Measurements from ENCODE around the gene ADGRL3.
A peak's percentile ranks its signal among the peaks of the same experiment; 100 is the strongest.

The ADGRL3 gene

DNA sequence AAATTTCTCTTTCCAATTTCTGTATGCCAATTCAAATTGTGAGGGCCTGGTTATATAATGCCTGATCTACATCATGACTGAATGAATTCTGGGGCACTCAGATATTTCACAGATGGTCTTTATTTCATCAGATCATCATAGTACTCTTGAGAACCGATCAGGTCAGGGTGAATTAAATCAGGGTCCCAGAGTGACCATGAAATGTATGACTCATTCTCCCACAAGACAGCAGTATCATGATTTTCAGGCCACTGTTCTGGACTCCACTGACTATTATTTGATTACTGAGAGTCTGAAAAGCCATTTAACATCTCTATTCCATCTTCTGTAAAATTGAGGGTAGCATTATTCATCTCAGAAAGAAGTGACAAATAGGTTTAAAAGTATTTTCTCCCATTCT, 471.5 kb downstream of the ADGRL3 start:
- no peak overlapping the region for H3K27ac ChIP-seq (ENCODE audit: extremely low read depth, low read depth, low read length)
- POLR2A ChIA-PET: no interaction called here
- H3K9me3 ChIP-seq (ENCODE audit: control insufficient read depth, insufficient read depth, low read depth, low read length): no peaks in the 10 kb centered on the region
- no peak for TF ChIP-seq ZNF292 (tag by site-specific recombination; IDR thresholded peaks at IDR 0.05; ENCODE audit: borderline replicate concordance, low read depth)
- TF ChIP-seq, protein P1, sequence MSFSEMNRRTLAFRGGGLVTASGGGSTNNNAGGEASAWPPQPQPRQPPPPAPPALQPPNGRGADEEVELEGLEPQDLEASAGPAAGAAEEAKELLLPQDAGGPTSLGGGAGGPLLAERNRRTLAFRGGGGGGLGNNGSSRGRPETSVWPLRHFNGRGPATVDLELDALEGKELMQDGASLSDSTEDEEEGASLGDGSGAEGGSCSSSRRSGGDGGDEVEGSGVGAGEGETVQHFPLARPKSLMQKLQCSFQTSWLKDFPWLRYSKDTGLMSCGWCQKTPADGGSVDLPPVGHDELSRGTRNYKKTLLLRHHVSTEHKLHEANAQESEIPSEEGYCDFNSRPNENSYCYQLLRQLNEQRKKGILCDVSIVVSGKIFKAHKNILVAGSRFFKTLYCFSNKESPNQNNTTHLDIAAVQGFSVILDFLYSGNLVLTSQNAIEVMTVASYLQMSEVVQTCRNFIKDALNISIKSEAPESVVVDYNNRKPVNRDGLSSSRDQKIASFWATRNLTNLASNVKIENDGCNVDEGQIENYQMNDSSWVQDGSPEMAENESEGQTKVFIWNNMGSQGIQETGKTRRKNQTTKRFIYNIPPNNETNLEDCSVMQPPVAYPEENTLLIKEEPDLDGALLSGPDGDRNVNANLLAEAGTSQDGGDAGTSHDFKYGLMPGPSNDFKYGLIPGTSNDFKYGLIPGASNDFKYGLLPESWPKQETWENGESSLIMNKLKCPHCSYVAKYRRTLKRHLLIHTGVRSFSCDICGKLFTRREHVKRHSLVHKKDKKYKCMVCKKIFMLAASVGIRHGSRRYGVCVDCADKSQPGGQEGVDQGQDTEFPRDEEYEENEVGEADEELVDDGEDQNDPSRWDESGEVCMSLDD (tag by site-specific recombination; IDR thresholded peaks at IDR 0.05): no peak
- TF ChIP-seq, protein P2, sequence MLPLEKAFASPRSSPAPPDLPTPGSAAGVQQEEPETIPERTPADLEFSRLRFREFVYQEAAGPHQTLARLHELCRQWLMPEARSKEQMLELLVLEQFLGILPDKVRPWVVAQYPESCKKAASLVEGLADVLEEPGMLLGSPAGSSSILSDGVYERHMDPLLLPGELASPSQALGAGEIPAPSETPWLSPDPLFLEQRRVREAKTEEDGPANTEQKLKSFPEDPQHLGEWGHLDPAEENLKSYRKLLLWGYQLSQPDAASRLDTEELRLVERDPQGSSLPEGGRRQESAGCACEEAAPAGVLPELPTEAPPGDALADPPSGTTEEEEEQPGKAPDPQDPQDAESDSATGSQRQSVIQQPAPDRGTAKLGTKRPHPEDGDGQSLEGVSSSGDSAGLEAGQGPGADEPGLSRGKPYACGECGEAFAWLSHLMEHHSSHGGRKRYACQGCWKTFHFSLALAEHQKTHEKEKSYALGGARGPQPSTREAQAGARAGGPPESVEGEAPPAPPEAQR (tag by site-specific recombination; IDR thresholded peaks at IDR 0.05): no peak
- TF ChIP-seq, protein P3, sequence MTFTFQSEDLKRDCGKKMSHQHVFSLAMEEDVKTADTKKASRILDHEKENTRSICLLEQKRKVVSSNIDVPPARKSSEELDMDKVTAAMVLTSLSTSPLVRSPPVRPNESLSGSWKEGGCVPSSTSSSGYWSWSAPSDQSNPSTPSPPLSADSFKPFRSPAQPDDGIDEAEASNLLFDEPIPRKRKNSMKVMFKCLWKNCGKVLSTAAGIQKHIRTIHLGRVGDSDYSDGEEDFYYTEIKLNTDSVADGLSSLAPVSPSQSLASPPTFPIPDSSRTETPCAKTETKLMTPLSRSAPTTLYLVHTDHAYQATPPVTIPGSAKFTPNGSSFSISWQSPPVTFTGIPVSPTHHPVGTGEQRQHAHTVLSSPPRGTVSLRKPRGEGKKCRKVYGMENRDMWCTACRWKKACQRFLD (tag by site-specific recombination; IDR thresholded peaks at IDR 0.05): no peak
- no peak for TF ChIP-seq ZNF707 (tag by site-specific recombination; IDR thresholded peaks at IDR 0.05)
- TF ChIP-seq, protein P4, sequence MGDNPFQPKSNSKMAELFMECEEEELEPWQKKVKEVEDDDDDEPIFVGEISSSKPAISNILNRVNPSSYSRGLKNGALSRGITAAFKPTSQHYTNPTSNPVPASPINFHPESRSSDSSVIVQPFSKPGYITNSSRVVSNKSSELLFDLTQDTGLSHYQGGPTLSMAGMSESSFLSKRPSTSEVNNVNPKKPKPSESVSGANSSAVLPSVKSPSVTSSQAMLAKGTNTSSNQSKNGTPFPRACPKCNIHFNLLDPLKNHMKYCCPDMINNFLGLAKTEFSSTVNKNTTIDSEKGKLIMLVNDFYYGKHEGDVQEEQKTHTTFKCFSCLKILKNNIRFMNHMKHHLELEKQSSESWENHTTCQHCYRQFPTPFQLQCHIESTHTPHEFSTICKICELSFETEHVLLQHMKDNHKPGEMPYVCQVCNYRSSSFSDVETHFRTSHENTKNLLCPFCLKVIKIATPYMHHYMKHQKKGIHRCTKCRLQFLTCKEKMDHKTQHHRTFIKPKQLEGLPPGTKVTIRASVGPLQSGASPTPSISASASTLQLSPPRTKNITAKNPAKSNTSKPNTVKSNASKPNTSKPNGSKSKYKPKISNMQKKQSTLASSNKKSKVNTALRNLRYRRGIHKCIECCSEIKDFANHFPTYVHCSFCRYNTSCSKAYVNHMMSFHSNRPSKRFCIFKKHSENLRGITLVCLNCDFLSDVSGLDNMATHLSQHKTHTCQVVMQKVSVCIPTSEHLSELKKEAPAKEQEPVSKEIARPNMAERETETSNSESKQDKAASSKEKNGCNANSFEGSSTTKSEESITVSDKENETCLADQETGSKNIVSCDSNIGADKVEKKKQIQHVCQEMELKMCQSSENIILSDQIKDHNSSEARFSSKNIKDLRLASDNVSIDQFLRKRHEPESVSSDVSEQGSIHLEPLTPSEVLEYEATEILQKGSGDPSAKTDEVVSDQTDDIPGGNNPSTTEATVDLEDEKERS (tag by site-specific recombination; IDR thresholded peaks at IDR 0.05): no peak
- TF ChIP-seq ZNF658 (tag by site-specific recombination; IDR thresholded peaks at IDR 0.05): no peak
- no peaks in the 10 kb centered on the region for H3K36me3 ChIP-seq (ENCODE audit: control insufficient read depth in 2 of 2, insufficient read depth in 1 of 2, low read length in 2 of 2)
- no peak overlapping the region for H3K4me3 ChIP-seq (ENCODE audit: low read depth, low read length)
- H3K4me1 ChIP-seq (ENCODE audit: control insufficient read depth, insufficient read depth, low read length): no peaks in the 10 kb centered on the region
- CTCF ChIA-PET: no interaction called here

DNA sequence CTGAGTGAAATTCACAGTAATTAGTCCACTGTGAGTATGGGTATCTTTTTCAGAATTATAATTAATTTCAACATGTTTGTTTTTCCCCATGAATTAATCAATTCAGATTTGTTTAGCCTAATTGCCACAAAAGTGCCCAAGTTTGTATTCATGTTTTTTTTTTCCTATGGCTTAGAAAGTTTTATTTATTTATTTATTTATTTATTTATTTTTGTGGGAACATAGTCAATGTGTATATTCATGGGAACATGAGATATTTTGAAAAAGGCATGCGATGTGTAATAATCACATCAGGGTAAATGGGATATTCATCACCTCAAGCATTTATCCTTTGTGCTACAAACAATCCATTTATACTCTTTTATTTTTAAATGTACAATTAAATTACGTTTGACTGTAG, 475.3 kb downstream of the ADGRL3 start:
- Histone ChIP-seq H3K36me3 (ENCODE audit: control insufficient read depth in 2 of 2, insufficient read depth in 1 of 2, low read length in 2 of 2) (no peaks in the 10 kb centered on the region), H3K27ac (ENCODE audit: extremely low read depth, low read depth, low read length) (no peak overlapping the region), H3K4me1 (ENCODE audit: control insufficient read depth, insufficient read depth, low read length) (no peaks in the 10 kb centered on the region), H3K9me3 (ENCODE audit: control insufficient read depth, insufficient read depth, low read depth, low read length) (no peaks in the 10 kb centered on the region), H3K4me3 (ENCODE audit: low read depth, low read length) (no peak overlapping the region)
- POLR2A ChIA-PET: no interaction called here
- CTCF ChIA-PET: no interaction called here
- peak; percentile 21; the same call in 1 of the 2 replicates for TF ChIP-seq ZNF623 (tag by site-specific recombination; IDR thresholded peaks at IDR 0.05)
- no peak for TF ChIP-seq BCL11B (tag by site-specific recombination; IDR thresholded peaks at IDR 0.05; ENCODE audit: low read depth)
- TF ChIP-seq, protein P5, sequence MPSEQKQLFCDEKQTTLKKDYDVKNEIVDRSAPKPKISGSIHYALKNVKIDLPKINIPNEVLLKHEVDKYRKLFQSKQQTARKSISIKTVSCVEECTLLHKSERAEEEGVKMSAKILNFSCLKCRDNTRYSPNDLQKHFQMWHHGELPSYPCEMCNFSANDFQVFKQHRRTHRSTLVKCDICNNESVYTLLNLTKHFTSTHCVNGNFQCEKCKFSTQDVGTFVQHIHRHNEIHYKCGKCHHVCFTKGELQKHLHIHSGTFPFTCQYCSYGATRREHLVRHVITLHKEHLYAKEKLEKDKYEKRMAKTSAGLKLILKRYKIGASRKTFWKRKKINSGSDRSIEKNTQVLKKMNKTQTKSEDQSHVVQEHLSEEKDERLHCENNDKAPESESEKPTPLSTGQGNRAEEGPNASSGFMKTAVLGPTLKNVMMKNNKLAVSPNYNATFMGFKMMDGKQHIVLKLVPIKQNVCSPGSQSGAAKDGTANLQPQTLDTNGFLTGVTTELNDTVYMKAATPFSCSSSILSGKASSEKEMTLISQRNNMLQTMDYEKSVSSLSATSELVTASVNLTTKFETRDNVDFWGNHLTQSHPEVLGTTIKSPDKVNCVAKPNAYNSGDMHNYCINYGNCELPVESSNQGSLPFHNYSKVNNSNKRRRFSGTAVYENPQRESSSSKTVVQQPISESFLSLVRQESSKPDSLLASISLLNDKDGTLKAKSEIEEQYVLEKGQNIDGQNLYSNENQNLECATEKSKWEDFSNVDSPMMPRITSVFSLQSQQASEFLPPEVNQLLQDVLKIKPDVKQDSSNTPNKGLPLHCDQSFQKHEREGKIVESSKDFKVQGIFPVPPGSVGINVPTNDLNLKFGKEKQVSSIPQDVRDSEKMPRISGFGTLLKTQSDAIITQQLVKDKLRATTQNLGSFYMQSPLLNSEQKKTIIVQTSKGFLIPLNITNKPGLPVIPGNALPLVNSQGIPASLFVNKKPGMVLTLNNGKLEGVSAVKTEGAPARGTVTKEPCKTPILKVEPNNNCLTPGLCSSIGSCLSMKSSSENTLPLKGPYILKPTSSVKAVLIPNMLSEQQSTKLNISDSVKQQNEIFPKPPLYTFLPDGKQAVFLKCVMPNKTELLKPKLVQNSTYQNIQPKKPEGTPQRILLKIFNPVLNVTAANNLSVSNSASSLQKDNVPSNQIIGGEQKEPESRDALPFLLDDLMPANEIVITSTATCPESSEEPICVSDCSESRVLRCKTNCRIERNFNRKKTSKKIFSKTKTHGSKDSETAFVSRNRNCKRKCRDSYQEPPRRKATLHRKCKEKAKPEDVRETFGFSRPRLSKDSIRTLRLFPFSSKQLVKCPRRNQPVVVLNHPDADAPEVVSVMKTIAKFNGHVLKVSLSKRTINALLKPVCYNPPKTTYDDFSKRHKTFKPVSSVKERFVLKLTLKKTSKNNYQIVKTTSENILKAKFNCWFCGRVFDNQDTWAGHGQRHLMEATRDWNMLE (tag by site-specific recombination; conservative IDR thresholded peaks at IDR 0.05; ENCODE audit: low read depth): 0 out of 2 replicates have a peak, but pooled peaks have one; percentile 49
- no peak for TF ChIP-seq ZNF530 (tag by site-specific recombination; IDR thresholded peaks at IDR 0.05; ENCODE audit: low read depth)
- TF ChIP-seq ZNF2 (tag by site-specific recombination; IDR thresholded peaks at IDR 0.05): no peak
- no peak for TF ChIP-seq REPIN1 (tag by site-specific recombination; IDR thresholded peaks at IDR 0.05; ENCODE audit: low read depth)
- 0 out of 2 replicates have a peak, but pooled peaks have one; percentile 16 for TF ChIP-seq ZNF140 (tag by site-specific recombination; IDR thresholded peaks at IDR 0.05)
- TF ChIP-seq, protein P6, sequence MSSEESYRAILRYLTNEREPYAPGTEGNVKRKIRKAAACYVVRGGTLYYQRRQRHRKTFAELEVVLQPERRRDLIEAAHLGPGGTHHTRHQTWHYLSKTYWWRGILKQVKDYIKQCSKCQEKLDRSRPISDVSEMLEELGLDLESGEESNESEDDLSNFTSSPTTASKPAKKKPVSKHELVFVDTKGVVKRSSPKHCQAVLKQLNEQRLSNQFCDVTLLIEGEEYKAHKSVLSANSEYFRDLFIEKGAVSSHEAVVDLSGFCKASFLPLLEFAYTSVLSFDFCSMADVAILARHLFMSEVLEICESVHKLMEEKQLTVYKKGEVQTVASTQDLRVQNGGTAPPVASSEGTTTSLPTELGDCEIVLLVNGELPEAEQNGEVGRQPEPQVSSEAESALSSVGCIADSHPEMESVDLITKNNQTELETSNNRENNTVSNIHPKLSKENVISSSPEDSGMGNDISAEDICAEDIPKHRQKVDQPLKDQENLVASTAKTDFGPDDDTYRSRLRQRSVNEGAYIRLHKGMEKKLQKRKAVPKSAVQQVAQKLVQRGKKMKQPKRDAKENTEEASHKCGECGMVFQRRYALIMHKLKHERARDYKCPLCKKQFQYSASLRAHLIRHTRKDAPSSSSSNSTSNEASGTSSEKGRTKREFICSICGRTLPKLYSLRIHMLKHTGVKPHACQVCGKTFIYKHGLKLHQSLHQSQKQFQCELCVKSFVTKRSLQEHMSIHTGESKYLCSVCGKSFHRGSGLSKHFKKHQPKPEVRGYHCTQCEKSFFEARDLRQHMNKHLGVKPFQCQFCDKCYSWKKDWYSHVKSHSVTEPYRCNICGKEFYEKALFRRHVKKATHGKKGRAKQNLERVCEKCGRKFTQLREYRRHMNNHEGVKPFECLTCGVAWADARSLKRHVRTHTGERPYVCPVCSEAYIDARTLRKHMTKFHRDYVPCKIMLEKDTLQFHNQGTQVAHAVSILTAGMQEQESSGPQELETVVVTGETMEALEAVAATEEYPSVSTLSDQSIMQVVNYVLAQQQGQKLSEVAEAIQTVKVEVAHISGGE (tag by site-specific recombination; conservative IDR thresholded peaks at IDR 0.05; ENCODE audit: low read depth): peak; percentile 56
- TF ChIP-seq ZNF266 (tag by site-specific recombination; IDR thresholded peaks at IDR 0.05; ENCODE audit: low read depth): 0 out of 2 replicates have a peak, but pooled peaks have one; percentile 16
- TF ChIP-seq ZNF426 (tag by site-specific recombination; IDR thresholded peaks at IDR 0.05): peak; percentile 38

Measured in HEK293 (cell line).